H1 (cell line): ENCODE measurements around the gene GNB1. TPM values are rescaled to one million over a fixed set of nuclear protein-coding genes. Genes with fewer than 3 reads are reported as not detected.

Experiments used
- CTCF ChIA-PET: fragments of 300-600 bp; sonication (Branson Sonifier 250); formaldehyde crosslinking; loops from one replicate; lab custom pipeline; 2021; ENCODE audit not compliant: partially characterized antibody; lab: Charles Lee
- POLR2A ChIA-PET: fragments of 300-600 bp; sonication (Branson Sonifier 250); formaldehyde crosslinking; loops from one replicate; lab custom pipeline; 2021; ENCODE audit warnings: inconsistent platforms; ENCODE audit not compliant: partially characterized antibody; lab: Charles Lee
- DNase-seq, 2 experiments: peaks; one replicate each; pipeline versions ENCODE4 v3.0.0 to v3.0.0-alpha.2; 2010 to 2022; ENCODE audit warnings: low spot score in 2 of 2, low read depth in 1 of 2, mixed read lengths in 1 of 2
- FAIRE-seq: peaks from 2 replicates; lab custom pipeline; 2011; peaks lifted over from hg19 to GRCh38; lab: Jason Lieb, UNC
- H2AFZ ChIP-seq: 2 replicates; pipeline ENCODE4 v1.8.1; 2012; ENCODE audit warnings: low read length, inconsistent platforms
- H2AK5ac ChIP-seq: 2 replicates; pipeline ENCODE4 v1.6.1; 2013; ENCODE audit warnings: low read depth, low read length
- H2BK120ac ChIP-seq: replicated peaks from 2 replicates; pipeline ENCODE3; 2013; ENCODE audit warnings: low read depth, low read length, inconsistent platforms
- H2BK12ac ChIP-seq: 2 replicates; pipeline ENCODE4 v1.6.1; 2013; ENCODE audit warnings: low read depth, low read length
- H2BK15ac ChIP-seq: 2 replicates; pipeline ENCODE4 v1.6.1; 2013; ENCODE audit warnings: low read length
- H2BK20ac ChIP-seq: 2 replicates; pipeline ENCODE4 v1.6.1; 2013; ENCODE audit warnings: low read length
- H2BK5ac ChIP-seq: 2 replicates; pipeline ENCODE4 v1.6.1; 2013; ENCODE audit warnings: low read depth, low read length
- H3K14ac ChIP-seq: 2 replicates; pipeline ENCODE4 v1.6.1; 2013; ENCODE audit warnings: inconsistent platforms; ENCODE audit not compliant: insufficient read length
- H3K18ac ChIP-seq: 2 replicates; pipeline ENCODE4 v1.6.1; 2013; ENCODE audit warnings: low read length; ENCODE audit errors: extremely low read depth
- H3K23ac ChIP-seq: 2 replicates; pipeline ENCODE4 v1.6.1; 2013; ENCODE audit warnings: inconsistent platforms; ENCODE audit not compliant: insufficient read length
- H3K23me2 ChIP-seq: 2 replicates; pipeline ENCODE4 v1.6.1; 2013; ENCODE audit warnings: low read depth, low read length
- H3K27ac ChIP-seq: 2 replicates; pipeline ENCODE4 v1.6.1; 2011; ENCODE audit warnings: low read depth, low read length, inconsistent platforms
- H3K27me3 ChIP-seq, 4 experiments: replicated peaks in 1 of 4; 1 replicate in 1 of 4; 2 replicates in 3 of 4; pipeline versions ENCODE4 v1.6.1 to v1.8.1; 2011 to 2013; ENCODE audit warnings: low read length in 3 of 4, mild to moderate bottlenecking in 3 of 4, inconsistent platforms in 2 of 4, mixed read lengths in 2 of 4, moderate library complexity in 1 of 4; ENCODE audit not compliant: control insufficient read depth in 3 of 4, insufficient read depth in 3 of 4; ENCODE audit errors: extremely low read depth in 1 of 4
- H3K36me3 ChIP-seq, 4 experiments: 2 replicates each; pipeline versions ENCODE4 v1.6.1 to v1.8.1; 2011 to 2013; ENCODE audit warnings: mild to moderate bottlenecking in 4 of 4, low read length in 3 of 4, moderate library complexity in 2 of 4, control low read depth in 1 of 4, inconsistent platforms in 1 of 4; ENCODE audit not compliant: insufficient read depth in 4 of 4, control insufficient read depth in 2 of 4
- H3K4ac ChIP-seq: replicated peaks from 2 replicates; pipeline ENCODE3; 2013; ENCODE audit warnings: low read length, low read depth, mixed read lengths, inconsistent platforms; ENCODE audit not compliant: insufficient read length
- H3K4me1 ChIP-seq, 4 experiments: replicated peaks in 1 of 4; 1 replicate in 1 of 4; 2 replicates in 3 of 4; pipeline versions ENCODE4 v1.6.1 to v1.8.1; 2011 to 2013; ENCODE audit warnings: low read length in 3 of 4, inconsistent platforms in 2 of 4, mixed read lengths in 1 of 4; ENCODE audit not compliant: insufficient read depth in 4 of 4, control insufficient read depth in 3 of 4
- H3K4me2 ChIP-seq, 2 experiments: 2 replicates each; pipeline versions ENCODE4 v1.6.1 to v1.8.1; 2011 to 2013; ENCODE audit warnings: low read depth in 2 of 2, low read length in 2 of 2, control low read depth in 1 of 2, inconsistent platforms in 1 of 2, mild to moderate bottlenecking in 1 of 2; ENCODE audit not compliant: insufficient read depth in 1 of 2
- H3K4me3 ChIP-seq, 4 experiments: fragments of 200-600, 300-600 bp in 1 of 4; sonication (generic), shearing (Covaris generic), sonication (Bioruptor Twin) in 1 of 4; 2 replicates each; pipeline versions ENCODE4 v1.5.1 to v1.8.1; 2011 to 2016; ENCODE audit warnings: low read length in 4 of 4, low read depth in 3 of 4, control low read depth in 2 of 4, inconsistent platforms in 2 of 4, mild to moderate bottlenecking in 2 of 4, mixed read lengths in 1 of 4, moderate library complexity in 1 of 4; ENCODE audit not compliant: insufficient read depth in 2 of 4; ENCODE audit errors: extremely low read depth in 1 of 4
- H3K56ac ChIP-seq: replicated peaks from 2 replicates; pipeline ENCODE3; 2013; ENCODE audit warnings: low read depth, mild to moderate bottlenecking, mixed read lengths, low read length, inconsistent platforms; ENCODE audit not compliant: insufficient read length
- H3K79me1 ChIP-seq: 2 replicates; pipeline ENCODE4 v1.6.1; 2013; ENCODE audit warnings: low read depth, low read length, control low read depth
- H3K79me2 ChIP-seq, 2 experiments: 2 replicates each; pipeline versions ENCODE4 v1.6.1 to v1.8.1; 2012 to 2013; ENCODE audit warnings: low read length in 2 of 2, mild to moderate bottlenecking in 2 of 2, inconsistent platforms in 1 of 2; ENCODE audit not compliant: insufficient read depth in 2 of 2, control insufficient read depth in 1 of 2
- H3K9ac ChIP-seq, 4 experiments: replicated peaks in 1 of 4; 1 replicate in 1 of 4; 2 replicates in 3 of 4; pipeline versions ENCODE4 v1.6.1 to v1.8.1; 2011 to 2013; ENCODE audit warnings: low read depth in 3 of 4, low read length in 3 of 4, control low read depth in 2 of 4, mild to moderate bottlenecking in 2 of 4, moderate library complexity in 2 of 4, inconsistent platforms in 1 of 4; ENCODE audit errors: extremely low read depth in 1 of 4
- H3K9me3 ChIP-seq, 2 experiments: 2 replicates each; pipeline versions ENCODE4 v1.6.1 to v1.8.1; 2012 to 2013; ENCODE audit warnings: mild to moderate bottlenecking in 2 of 2, moderate library complexity in 2 of 2, control low read depth in 1 of 2, inconsistent platforms in 1 of 2, low read depth in 1 of 2, low read length in 1 of 2, mixed read lengths in 1 of 2; ENCODE audit not compliant: insufficient read depth in 2 of 2
- H4K20me1 ChIP-seq, 2 experiments: replicated peaks in 1 of 2; 2 replicates each; pipeline versions ENCODE3 to v1.8.1; 2011 to 2013; ENCODE audit warnings: inconsistent platforms in 2 of 2, low read length in 2 of 2, mild to moderate bottlenecking in 1 of 2; ENCODE audit not compliant: insufficient read depth in 2 of 2, control insufficient read depth in 1 of 2
- H4K5ac ChIP-seq: 2 replicates; pipeline ENCODE4 v1.6.1; 2013; ENCODE audit warnings: low read length, low read depth, mixed read lengths, inconsistent platforms; ENCODE audit not compliant: insufficient read length
- H4K8ac ChIP-seq: 2 replicates; pipeline ENCODE4 v1.8.0; 2013; ENCODE audit warnings: mild to moderate bottlenecking, moderate library complexity, low read length, inconsistent platforms; ENCODE audit not compliant: insufficient read depth; ENCODE audit errors: extremely low read depth
- H4K91ac ChIP-seq: replicated peaks from 2 replicates; pipeline ENCODE3; 2013; ENCODE audit warnings: low read length, mixed read lengths, inconsistent platforms; ENCODE audit not compliant: insufficient read length
- BACH1 ChIP-seq: IDR thresholded peaks from 2 replicates; pipeline ENCODE4 v1.6.1; 2012; ENCODE audit warnings: low read length, improper control_type of control experiment
- GABPA ChIP-seq: IDR thresholded peaks from 2 replicates; pipeline ENCODE4 v1.6.1; 2011; ENCODE audit warnings: mild to moderate bottlenecking, low read length, moderate library complexity, borderline replicate concordance; ENCODE audit not compliant: insufficient read depth
- GTF2F1 ChIP-seq: IDR thresholded peaks from 2 replicates; pipeline ENCODE4 v1.6.1; 2012; ENCODE audit warnings: low read depth, low read length, improper control_type of control experiment, borderline replicate concordance
- SIRT6 ChIP-seq: IDR thresholded peaks from one replicate; pipeline ENCODE4 v1.7.1; 2012; ENCODE audit warnings: low read length, inconsistent platforms
- TEAD4 ChIP-seq: IDR thresholded peaks from 2 replicates; pipeline ENCODE4 v1.6.1; 2012; ENCODE audit warnings: low read depth, low read length, inconsistent platforms, mixed read lengths
- WGBS, 2 experiments: shearing (Covaris generic) in 1 of 2; methylation state at CpG; one replicate each; pipeline versions ENCODE4 v1.1.6 to v1.1.7; 2013 to 2015; ENCODE audit warnings: low lambda C conversion rate in 2 of 2, mixed read lengths in 2 of 2, inconsistent platforms in 1 of 2, low coverage in 1 of 2, missing lambda C conversion rate in 1 of 2; ENCODE audit not compliant: insufficient replicate concordance in 2 of 2, insufficient coverage in 1 of 2, insufficient read length in 1 of 2; ENCODE audit errors: extremely low coverage in 1 of 2, missing lambda C conversion rate in 1 of 2; 5-methylcytosine and 5-hydroxymethylcytosine counted together
- polyA plus RNA-seq, 7 experiments: library from polyadenylated mRNA; depleted of rRNA in 3 of 7; stranded (reverse) in 5 of 7; unstranded in 2 of 7; fragments of >200 nt in 5 of 7; fragments of 200-250 nt in 2 of 7; gene quantifications; 1 replicate in 5 of 7; 2 replicates in 1 of 7; 4 replicates in 1 of 7; pipeline versions ENCODE4 v1.2.1 to v1.2.3, GENCODE V29; 2011 to 2013; ENCODE audit warnings: missing spikeins in 2 of 7, mixed read lengths in 2 of 7
- total RNA-seq: library from RNA; stranded (reverse); fragmentation: NEBNext Ultra II Directional; extraction: Animal tissue kit (Norgen Biotek cat#: 25700); gene quantifications from 2 replicates; pipeline ENCODE4 v1.2.1, GENCODE V29; 2021
- TF ChIP-seq, protein P1 (sequence below): IDR thresholded peaks from 2 replicates; pipeline ENCODE4 v1.6.1; 2011; ENCODE audit warnings: low read length, improper control_type of control experiment

Gene GNB1
- total and polyA plus RNA-seq, 2 of the 8 experiments (the other 6 are each of a cell fraction or from before 2014, with no cell fraction given), result 343 to 382 TPM

DNA sequence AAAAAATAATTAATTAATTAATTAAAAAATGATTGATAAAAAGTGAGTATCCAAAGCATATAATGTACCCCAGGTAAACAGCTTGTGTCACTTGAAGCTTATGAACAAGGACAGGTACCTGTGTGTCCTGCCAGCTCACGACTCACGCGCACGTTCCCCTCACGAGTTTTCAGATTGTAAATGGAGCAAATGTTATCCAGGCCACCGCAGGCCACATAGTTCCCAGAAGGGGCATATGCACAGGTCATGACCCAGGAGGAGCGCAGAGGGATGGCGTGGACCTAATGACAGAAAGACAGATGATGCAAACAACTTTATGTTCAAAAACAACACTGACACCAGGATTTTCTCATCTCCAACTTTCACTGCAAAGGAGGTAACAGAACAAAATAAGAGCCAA is 86.6 kb downstream of the GNB1 start:
- Histone ChIP-seq H3K14ac (no peak overlapping the region), H4K91ac (no peak overlapping the region), H3K79me1 (peaks cover 2% of the 10 kb centered on the region; the same call in 1 of the 2 replicates), H2AFZ (no peak overlapping the region), H3K79me2 (peaks cover 0 to 33% of the 10 kb centered on the region in 2 experiments; a peak in 2 of 4 replicates), H2BK12ac (no peak overlapping the region), H4K8ac (no peak overlapping the region), H3K4me1 (no peaks in the 10 kb centered on the region), H2BK5ac (no peak overlapping the region), H3K27me3 (no peaks in the 10 kb centered on the region), H3K9me3 (no peaks in the 10 kb centered on the region), H2BK120ac (no peak overlapping the region), H3K27ac (no peak overlapping the region), H2BK20ac (no peak overlapping the region), H3K9ac (no peak overlapping the region), H3K23me2 (no peaks in the 10 kb centered on the region), H3K4me3 (no peak overlapping the region), H4K5ac (no peak overlapping the region), H3K23ac (no peak overlapping the region), H2BK15ac (no peak overlapping the region), H4K20me1 (peaks cover 4 to 8% of the 10 kb centered on the region in 2 experiments), H3K56ac (no peak overlapping the region), H3K36me3 (peaks cover 4 to 64% (median 30%) of the 10 kb centered on the region in 4 experiments; a peak in 7 of 8 replicates), H2AK5ac (no peak overlapping the region), H3K18ac (no peak overlapping the region), H3K4ac (no peak overlapping the region), H3K4me2 (no peak overlapping the region)
- no peak for FAIRE-seq
- TF ChIP-seq GTF2F1 (no peak), TEAD4 (no peak), SIRT6 (no peak), BACH1 (no peak), GABPA (no peak)
- TF ChIP-seq, protein P1, sequence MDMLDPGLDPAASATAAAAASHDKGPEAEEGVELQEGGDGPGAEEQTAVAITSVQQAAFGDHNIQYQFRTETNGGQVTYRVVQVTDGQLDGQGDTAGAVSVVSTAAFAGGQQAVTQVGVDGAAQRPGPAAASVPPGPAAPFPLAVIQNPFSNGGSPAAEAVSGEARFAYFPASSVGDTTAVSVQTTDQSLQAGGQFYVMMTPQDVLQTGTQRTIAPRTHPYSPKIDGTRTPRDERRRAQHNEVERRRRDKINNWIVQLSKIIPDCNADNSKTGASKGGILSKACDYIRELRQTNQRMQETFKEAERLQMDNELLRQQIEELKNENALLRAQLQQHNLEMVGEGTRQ, result no peak
- CTCF ChIA-PET, result interaction anchor here (0.7 to 2.7 kb wide), 4 partner anchors 15 to 102 kb away, joined by 3 to 8 read pairs (median 4); no protein-coding TSS in a partner anchor
- 93% methylated on average over 8 of the region's 8 CpGs; no CpG with 5 or more reads in 1 of the 2 experiments for WGBS, 2 experiments
- POLR2A ChIA-PET, result interaction anchor here (1.3 kb wide), 1 partner anchor 92 kb away, joined by 5 read pairs; no protein-coding TSS in a partner anchor
- no peak for DNase-seq
